Measurements from ENCODE around the gene KIAA0825. TPM values are rescaled to one million over a fixed set of nuclear protein-coding genes. Genes with fewer than 3 reads are reported as not detected.

KIAA0825 gene
- total RNA-seq, 1 experiment from 2014 or later = 1.9 TPM

DNA sequence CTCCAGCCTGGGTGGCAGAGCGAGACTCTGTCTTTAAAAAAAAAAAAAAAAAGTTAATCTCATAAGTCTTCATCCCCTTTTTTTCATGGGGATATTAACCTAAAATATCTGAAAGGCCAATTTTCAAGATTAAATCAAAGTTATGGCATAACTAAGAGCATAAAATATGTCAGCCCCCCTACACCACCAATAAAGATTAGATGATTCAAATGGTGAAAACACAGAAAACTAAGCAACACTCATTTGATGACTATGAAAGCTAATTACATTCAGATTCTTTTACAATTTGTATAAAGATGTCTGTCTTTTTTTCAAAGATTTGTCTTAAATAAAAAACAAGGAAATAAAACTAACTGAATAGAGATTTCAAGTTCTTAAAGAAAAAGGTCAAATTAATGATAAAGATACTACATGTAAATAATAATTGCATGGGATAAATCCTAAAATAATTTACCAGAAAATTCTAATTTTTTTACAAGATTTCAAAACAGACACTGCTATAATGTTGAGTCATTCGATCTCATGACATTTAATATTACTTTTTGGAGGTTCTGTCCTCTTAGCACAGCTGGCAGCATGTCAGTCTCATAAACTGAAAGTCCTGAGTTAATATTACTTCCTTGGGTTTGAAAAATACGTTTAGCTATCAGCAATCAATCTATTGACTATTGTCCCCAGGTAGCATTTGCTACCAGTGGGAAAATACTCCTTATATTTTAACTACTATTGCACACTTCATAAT lies 112.9 kb downstream of the KIAA0825 start:
- no peak overlapping the region for H3K27ac ChIP-seq
- no peaks in the 10 kb centered on the region for H3K79me2 ChIP-seq (ENCODE audit: low read depth)
- POLR2A ChIA-PET (ENCODE audit: unreplicated experiment) = no interaction called here
- CTCF ChIA-PET = no interaction called here
- no TSS peak for BruUV-seq (replicated peaks)
- H3K4me1 ChIP-seq (replicated peaks; ENCODE audit: insufficient read depth) = no peaks in the 10 kb centered on the region
- no peaks in the 10 kb centered on the region for H4K20me1 ChIP-seq (ENCODE audit: insufficient read depth)
- no peak overlapping the region for H3K4me3 ChIP-seq
- no peak for TF ChIP-seq CTCF (conservative IDR thresholded peaks at IDR 0.05)
- TF ChIP-seq EZH2 (IDR thresholded peaks at IDR 0.05; ENCODE audit: low read depth) = no peak
- no peaks in the 10 kb centered on the region for H3K9me3 ChIP-seq (ENCODE audit: insufficient read depth, low read depth)
- no peaks in the 10 kb centered on the region for H3K9me2 ChIP-seq (ENCODE audit: insufficient read depth)
- intact Hi-C loops (cut with micrococcal nuclease; ENCODE audit: unreplicated experiment) = no loop called here
- no peaks in the 10 kb centered on the region for H3K36me3 ChIP-seq (ENCODE audit: low read depth)
- no peak overlapping the region for H2AFZ ChIP-seq
- no peak overlapping the region for H3K4me2 ChIP-seq
- H3K27me3 ChIP-seq (ENCODE audit: insufficient read depth, low read depth) = no peaks in the 10 kb centered on the region
- no peaks in the 10 kb centered on the region for H3F3A ChIP-seq (ENCODE audit: insufficient read depth, low read depth)
- no peak for DNase-seq

DNA sequence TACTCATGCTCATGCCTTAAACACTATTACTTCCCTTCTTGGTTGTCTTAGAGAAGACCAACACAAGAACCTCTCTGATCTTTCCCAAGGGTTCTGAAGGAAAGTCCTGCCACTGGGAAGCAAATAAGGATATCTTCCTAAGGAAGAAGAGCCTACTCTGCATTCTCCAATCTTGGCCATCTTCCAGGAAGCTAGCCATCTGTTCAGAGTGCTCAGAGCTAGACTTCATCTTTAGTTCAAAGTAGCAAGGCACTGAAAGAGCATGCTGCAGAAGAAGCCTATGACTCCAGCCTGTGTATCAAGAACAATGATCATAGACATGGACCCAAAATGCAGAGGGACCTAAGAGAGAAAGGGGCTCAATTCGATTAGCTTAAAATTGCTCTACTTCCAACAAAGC lies 114.7 kb downstream of the KIAA0825 start:
- no peaks in the 10 kb centered on the region for H3F3A ChIP-seq (ENCODE audit: insufficient read depth, low read depth)
- H3K79me2 ChIP-seq (ENCODE audit: low read depth) = no peaks in the 10 kb centered on the region
- no peaks in the 10 kb centered on the region for H4K20me1 ChIP-seq (ENCODE audit: insufficient read depth)
- H3K27me3 ChIP-seq (ENCODE audit: insufficient read depth, low read depth) = no peaks in the 10 kb centered on the region
- no peaks in the 10 kb centered on the region for H3K36me3 ChIP-seq (ENCODE audit: low read depth)
- H3K4me2 ChIP-seq = no peak overlapping the region
- CTCF ChIA-PET = no interaction called here
- H3K4me1 ChIP-seq (replicated peaks; ENCODE audit: insufficient read depth) = no peaks in the 10 kb centered on the region
- no peaks in the 10 kb centered on the region for H3K9me3 ChIP-seq (ENCODE audit: insufficient read depth, low read depth)
- POLR2A ChIA-PET (ENCODE audit: unreplicated experiment) = no interaction called here
- no peak for DNase-seq
- BruUV-seq (replicated peaks) = no TSS peak
- intact Hi-C loops (cut with micrococcal nuclease; ENCODE audit: unreplicated experiment) = no loop called here
- H3K9me2 ChIP-seq (ENCODE audit: insufficient read depth) = no peaks in the 10 kb centered on the region
- H3K4me3 ChIP-seq = no peak overlapping the region
- TF ChIP-seq CTCF (conservative IDR thresholded peaks at IDR 0.05) (no peak), EZH2 (IDR thresholded peaks at IDR 0.05; ENCODE audit: low read depth) (no peak)
- no peak overlapping the region for H2AFZ ChIP-seq
- no peak overlapping the region for H3K27ac ChIP-seq

DNA sequence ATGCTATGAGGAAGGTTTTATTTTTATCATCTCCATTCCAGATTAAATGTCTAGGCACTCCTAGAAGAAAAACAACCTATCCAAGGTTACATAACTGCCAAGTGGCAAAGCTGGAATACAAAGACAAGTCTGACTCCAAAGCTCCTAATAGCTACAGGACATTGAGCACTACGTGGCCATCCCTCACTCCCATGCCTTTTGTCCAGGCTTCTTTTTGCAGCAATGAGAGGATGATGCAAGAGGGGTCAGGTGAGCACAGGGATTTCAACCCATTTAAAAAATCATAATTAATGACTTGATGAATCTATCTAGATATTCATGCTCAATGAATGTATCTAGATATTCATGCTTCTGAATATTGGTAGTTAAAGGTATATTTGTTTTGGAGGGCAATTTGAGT lies 117.0 kb downstream of the KIAA0825 start:
- intact Hi-C loops (cut with micrococcal nuclease; ENCODE audit: unreplicated experiment) = no loop called here
- no peaks in the 10 kb centered on the region for H3F3A ChIP-seq (ENCODE audit: insufficient read depth, low read depth)
- TF ChIP-seq CTCF (conservative IDR thresholded peaks at IDR 0.05) = no peak
- no peak for TF ChIP-seq EZH2 (IDR thresholded peaks at IDR 0.05; ENCODE audit: low read depth)
- H3K4me1 ChIP-seq (replicated peaks; ENCODE audit: insufficient read depth) = no peaks in the 10 kb centered on the region
- H3K9me2 ChIP-seq (ENCODE audit: insufficient read depth) = no peaks in the 10 kb centered on the region
- no peak overlapping the region for H3K27ac ChIP-seq
- no peaks in the 10 kb centered on the region for H3K36me3 ChIP-seq (ENCODE audit: low read depth)
- BruUV-seq (replicated peaks) = no TSS peak
- ChIA-PET CTCF (no interaction called here), POLR2A (ENCODE audit: unreplicated experiment) (no interaction called here)
- no peaks in the 10 kb centered on the region for H3K9me3 ChIP-seq (ENCODE audit: insufficient read depth, low read depth)
- no peak for DNase-seq
- no peaks in the 10 kb centered on the region for H3K27me3 ChIP-seq (ENCODE audit: insufficient read depth, low read depth)
- no peak overlapping the region for H3K4me2 ChIP-seq
- no peak overlapping the region for H2AFZ ChIP-seq
- no peak overlapping the region for H3K4me3 ChIP-seq
- no peaks in the 10 kb centered on the region for H4K20me1 ChIP-seq (ENCODE audit: insufficient read depth)
- H3K79me2 ChIP-seq (ENCODE audit: low read depth) = no peaks in the 10 kb centered on the region
